RKO (cell line): ENCODE results near the gene PHF14.
"Not testable (repeated sequence)": the region's sequence is repeated elsewhere in the genome, so short reads cannot be mapped to it uniquely, and the experiment has no call there.

ENCODE experiments used
- DNase-seq: peaks from one replicate; pipeline ENCODE4 v3.0.0-alpha.2; 2016; ENCODE audit warnings: low spot score

Gene PHF14

DNA sequence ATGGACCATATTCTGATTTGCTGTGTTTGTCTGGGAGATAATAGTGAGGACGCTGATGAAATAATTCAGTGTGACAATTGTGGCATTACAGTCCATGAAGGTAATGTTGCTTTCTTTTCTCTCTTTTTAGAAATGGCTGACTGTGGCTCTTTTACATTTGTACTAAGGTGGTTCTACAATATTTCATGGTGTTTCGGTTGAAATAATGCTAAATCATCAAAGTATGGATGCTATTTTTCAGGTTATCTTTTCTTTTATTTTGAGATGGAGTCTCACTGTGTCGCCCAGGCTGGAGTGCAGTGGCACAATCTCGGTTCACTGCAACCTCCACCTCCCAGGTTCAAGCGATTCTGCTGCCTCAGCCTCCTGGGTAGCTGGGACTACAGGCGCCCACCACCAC, 17.1 kb downstream of the PHF14 start:
- not testable (repeated sequence) for DNase-seq

DNA sequence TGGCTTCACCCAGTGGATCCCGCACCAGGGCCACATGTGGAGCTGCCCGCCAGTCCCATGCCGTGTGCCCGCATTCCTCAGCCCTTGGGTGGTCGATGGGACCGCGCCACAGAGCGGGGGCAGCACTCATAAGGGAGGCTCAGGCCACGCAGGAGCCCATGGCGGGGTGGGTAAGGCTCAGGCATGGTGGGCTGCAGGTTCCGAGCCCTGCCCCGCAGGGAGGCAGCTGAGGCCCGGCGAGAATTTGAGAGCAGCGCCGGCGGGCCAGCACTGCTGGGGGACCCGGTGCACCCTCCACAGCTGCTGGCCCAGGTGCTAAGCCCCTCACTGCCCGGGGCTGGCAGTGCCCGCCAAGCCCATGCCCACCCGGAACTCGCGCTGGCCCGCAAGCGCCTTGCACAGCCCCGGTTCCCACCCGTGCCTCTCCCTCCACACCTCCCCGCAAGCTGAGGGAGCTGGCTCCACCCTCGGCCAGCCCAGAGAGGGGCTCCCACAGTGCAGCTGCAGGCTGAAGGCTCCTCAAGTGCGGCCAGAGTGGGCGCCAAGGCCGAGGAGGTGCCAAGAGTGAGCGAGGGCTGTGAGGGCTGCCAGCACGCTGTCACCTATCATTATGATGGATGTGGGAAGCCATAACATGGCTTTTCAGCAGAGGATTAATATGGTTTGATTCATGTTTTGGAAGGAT, 22.0 kb downstream of the PHF14 start:
- not testable (repeated sequence) for DNase-seq

DNA sequence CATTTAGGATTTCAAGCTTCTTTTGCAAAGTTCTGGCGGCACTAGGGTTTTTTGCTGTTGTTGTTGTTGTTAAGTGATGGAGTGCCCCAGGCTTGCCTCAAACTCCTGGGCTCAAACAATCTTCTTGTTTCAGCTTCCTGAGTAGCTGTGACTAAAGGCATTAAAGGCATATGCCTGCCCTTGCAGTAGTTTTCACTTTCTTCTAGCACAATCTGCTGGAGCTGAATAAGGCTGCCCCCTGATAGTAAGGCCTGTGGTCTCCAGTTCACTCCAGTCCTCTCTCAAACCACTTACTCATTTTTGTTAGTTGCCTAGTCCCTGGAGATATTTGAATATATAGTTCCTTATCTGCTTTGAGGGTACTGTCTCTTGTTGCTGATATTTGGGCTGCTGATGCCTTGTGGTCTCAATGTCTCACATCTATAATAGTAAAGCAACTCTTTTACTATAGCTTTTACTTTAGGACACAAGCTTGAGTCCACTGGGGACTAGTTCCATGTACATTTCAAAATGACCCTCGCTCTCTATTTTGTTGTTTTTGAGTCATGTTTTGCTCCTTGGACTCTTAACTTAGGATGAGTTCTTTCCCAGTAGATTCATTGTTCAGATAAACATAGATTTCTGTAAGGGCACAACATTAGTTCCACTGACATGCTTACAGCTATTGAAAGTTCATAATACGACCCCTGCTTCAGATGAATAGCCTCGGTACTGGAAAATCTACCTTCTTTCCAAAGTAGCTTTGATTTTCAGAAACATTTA, 25.5 kb downstream of the PHF14 start:
- no peak for DNase-seq

DNA sequence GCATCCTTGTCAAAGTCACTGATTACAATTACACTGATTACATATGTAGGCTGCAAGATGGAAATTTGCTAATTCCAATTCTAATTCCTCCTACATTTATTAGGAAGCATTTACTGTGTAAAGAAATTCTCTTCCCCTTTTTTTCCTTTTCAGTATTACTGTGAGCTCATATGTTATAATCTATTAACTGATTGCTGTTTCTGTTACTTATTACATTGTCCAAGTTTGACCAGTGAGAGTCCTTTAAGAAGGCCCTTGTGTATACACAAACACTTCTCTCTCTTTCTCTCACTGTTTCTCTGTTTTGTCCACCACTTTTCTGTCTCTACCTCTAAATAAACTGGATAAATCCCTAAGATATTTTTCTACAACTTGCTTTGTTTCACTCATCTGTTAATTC, 31.5 kb downstream of the PHF14 start:
- no peak for DNase-seq

DNA sequence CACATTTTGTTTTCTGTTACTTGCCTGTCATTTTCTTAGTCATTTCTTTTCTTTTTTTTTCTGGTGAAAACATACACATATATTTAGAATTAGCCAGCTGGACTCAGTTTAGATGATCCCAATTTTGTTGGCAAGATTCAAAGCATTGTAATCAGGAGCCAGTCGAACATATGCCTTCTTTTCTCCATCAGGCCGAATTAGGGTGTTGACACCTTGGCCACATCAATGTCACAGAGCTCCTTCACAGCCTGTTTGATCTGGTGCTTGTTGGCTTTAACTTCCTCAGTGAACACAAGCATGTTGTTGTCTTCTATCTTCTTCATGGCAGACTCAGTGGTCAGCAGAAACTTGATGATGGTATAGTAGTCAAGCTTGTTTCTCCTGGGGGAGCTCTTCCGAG, 32.6 kb downstream of the PHF14 start:
- DNase-seq: no peak

DNA sequence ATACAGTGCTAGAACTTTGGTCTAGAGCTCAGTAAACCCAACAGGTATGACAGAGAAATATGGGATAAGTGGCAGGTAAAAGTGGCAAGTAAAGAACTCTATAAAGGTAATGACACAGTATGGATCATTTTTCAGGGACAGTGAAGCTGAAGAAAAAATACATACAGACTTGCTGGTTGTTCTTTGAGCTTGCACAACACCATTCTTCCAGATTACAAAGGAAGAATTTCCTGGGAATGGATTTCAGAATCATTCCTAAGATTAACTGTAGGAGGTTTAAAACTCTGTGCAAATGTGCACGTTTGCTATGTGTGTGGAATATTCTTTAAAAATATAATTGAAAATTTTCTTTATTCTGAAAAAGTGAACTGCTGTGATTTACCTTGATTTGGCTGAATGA, 36.0 kb downstream of the PHF14 start:
- no peak for DNase-seq

DNA sequence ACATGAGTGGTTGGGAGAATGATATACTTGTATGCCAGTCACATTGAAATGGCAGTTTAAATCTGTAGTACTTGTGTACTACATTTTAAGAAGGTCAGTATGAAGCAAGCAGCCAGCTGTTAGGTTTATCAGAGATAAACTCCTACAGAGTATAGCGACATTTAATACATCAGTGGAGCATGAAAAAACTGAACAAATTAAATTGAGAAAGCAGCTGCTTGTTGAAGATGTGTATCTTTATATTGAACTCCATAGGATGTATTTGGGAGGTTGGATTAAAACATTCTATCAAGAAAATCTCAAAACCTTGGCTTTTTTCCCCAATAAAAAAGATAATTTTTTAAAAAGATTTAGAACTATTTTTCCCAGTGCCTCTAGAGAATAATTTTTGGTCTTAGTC, 47.8 kb downstream of the PHF14 start:
- DNase-seq: no peak

DNA sequence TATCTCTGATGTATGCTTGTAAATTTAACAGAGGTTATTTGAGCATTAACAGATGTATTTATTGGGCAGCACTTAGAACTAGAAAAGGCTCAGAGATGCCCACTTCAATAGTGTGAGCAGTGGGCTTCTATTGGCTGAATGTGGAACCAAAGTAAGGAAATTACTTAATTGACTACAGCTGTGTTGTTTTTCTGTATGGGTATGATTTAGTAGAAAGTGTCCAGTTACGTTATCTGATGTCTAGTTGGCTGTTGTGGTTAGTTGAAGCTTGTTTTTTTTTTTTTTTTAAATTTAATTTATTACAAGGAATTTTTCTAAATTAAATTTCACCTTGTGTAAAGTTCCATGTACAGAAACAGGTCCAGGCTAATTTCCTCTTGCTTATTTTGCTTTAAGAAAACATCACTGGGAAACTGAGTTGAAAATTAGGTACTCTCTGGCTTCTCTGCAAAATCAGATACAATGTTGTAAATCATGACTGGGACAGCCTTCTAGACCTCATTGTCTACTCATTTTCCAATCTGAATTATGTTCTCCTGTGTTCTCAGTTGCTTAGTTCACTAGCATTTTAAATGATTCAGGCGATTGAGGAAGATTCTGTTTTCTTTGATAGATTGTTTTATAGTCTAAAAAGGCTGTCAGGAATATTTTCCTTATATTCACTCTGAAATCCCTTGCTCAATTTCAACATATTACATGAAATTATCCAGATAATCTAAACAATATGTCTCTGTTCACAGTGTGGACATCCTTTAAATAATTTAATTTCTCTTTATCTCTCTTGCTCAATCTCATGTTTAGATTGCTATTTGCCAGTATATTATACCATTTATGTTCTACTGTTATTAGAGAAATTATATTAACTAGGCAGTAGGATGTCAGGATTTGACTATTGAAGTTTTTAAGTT, 53.0 kb downstream of the PHF14 start:
- DNase-seq: no peak

DNA sequence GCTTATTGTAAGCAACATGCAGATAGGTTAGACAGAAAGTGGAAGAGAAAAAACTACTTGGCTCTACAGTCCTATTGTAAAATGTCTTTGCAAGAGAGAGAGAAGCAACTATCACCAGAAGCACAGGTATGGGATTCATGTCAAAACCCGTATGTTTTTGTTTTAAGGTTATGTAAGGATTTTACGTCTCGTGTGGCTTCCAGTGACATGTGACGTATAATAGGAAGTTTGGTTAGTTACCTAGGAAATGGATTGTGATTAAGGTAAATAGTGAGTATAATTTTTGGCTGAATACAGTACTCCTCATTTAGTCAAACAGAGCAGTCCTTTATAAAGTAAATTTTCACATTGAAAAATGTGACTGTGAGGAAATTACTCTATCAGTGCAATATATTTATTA, 62.0 kb downstream of the PHF14 start:
- DNase-seq: no peak

DNA sequence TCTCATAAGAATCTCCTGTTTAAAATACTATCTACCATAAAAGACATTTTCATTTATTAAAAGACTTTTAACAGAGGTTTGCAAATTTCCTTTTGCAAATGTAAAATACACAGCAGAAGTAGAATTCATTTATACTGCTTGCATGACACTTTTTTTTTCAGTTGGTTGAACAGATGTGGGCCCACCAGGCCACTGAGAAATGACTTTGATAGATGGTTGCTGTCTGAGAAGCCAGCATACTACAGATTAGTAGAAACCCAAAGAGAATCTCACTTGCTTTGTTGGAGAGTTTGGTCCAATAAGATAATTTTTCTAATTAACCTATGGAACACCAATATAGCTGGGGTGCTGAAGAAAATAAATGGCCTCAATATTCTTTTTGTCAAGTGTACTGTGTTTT, 66.3 kb downstream of the PHF14 start:
- no peak for DNase-seq

DNA sequence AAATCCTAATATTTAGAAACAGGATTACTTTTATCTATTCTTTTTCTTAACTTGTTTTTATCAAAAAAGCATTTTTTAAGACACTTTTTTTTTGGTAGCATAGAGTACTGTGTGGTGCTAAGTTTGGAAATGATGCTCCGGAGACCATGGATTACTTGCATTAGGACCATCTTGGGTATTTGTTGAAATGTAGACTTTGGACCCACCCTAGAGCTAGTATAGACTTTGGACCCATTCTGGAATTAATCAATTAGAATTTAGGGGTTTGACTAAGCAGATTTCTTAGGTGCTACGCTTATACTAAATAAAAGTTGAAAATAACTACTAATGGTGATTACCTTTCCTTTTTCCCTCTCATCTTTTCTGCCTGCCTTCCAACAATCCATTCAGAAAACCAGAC, 80.4 kb downstream of the PHF14 start:
- no peak for DNase-seq

DNA sequence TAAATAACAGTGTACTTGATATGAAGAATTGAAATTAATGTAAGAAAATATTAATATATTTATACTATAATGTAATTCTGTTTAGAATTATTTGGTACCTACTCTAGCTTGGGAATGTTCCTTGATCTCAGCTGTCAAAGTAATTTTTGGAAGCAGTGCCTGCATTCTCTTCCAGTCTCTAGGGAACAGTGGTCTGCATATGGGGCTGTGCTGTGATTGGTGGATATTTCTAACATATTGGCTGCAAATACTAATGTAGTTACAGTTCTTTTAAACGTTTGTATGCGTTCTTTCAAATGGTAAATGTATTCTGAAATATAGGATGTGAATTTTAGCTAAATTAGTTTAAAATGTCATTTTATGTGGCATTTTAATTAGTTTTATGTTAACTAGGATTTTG, 87.2 kb downstream of the PHF14 start:
- DNase-seq: no peak

DNA sequence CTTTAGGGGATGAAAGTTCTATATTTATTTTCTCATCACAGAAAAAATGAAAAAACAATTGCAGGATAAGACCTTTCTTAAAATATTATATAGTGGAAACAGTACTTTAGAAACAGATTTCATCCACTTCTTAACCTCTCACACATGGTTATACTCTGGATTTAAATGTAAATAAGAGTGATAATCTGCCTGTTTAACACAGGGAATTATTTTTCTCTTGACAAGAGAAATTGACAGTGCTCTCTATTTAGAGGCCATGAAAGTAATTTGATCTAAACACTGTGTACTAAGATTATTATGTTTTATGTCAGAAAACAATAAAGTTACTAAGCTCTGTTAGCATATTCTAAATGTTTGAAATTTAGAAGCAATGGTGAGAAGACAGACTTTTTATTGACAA, 88.4 kb downstream of the PHF14 start:
- DNase-seq: no peak

DNA sequence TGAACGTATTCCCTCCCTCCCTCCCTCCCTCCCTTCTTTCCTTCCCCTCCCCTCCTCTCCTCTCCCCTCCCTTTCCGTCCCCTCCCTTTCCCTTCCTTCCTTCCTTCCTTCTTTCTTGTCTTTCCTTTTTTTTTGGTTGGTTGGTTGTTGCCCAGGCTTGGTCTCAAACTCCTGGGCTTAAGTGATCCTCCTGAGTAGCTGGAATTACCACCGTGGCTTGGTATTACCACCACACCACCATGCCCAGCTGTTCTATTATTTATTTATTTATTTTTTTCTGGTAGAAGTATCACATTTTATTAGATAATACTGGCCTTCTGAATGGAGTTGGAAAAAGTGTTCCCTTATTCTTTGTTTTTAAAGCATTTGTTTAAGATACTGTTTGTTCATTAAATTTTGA, 95.9 kb downstream of the PHF14 start:
- no peak for DNase-seq

DNA sequence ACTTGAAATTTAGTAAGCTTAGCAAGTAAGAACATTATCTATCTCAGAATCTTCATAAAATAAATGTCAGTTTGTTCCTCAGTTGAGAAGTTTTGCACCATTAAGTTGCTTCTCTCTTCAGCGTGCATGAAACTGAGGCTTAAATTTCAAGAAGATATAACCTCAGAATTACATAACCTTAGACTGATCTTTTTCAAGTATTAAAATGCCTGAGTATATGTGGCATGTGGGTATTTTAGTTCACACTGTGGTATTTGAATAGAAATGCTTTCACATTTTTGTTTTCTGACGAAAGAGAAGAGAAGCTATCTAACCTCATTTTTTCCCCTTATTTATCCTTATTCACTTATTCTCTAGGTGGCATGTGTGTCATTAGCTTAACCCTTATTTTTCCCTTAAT, 104.1 kb downstream of the PHF14 start:
- DNase-seq: no peak

DNA sequence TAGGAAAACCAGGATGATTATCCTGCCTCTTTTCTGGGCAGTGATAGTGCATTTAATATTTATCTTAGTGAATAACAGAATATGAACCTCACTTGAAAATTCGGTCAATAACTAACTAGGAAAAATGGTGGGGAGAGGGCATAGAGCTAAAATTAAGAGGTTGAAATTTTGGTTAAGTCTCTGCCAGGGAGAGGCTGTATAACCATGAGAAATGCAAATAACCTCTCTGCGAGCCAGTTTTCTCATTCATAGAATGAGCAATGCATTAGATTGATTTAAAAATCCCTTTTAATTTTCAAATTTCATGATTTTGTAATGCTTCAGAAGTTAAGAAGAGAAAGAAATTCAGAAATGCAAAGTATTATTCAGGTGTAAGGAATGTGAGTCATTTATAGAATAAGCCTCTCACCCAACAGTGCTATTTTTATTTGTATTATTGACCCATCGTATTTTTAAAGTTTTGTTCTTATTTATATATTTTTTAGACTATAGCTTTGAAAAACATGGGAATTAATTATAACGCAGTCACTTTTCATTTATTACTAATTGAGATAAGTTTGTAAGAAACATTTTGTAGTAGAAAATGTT, 104.7 kb downstream of the PHF14 start:
- no peak for DNase-seq

DNA sequence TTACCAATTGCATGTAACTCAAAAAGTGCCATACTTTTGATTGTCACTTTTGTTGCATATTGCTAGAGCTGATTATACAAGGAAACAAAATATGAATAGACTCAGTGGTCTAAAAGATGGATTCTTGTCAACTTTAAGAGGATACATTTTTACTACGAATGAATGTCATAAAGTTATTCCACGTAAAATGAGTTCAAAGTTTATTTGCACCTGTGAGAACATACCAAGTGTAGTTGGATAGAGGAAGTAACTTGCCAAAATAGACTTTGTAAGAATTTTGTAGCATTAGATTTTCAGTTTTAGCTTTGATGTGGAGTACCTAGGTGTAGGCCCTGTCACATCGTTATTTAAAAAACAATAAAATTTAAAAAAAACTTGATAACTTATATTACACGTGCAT, 106.2 kb downstream of the PHF14 start:
- DNase-seq: no peak

DNA sequence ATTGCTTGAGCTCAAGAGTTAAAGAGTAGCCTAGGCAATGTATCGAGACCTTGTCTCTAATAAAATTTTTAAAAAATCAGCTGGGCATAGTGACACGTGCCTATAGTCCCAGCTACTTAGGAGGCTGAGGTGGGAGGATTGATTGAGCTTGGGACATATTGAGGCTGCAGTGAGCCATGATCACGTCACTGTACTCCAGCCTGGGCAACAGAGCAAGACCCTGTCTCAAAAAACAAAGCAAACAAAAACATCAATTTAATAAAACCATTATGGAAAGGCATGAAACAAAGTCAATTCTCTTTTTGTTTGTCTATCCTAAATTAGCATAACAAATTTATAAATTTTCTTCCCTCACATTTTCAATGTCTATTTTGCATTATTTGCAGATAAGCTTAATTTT, 108.4 kb downstream of the PHF14 start:
- no peak for DNase-seq

DNA sequence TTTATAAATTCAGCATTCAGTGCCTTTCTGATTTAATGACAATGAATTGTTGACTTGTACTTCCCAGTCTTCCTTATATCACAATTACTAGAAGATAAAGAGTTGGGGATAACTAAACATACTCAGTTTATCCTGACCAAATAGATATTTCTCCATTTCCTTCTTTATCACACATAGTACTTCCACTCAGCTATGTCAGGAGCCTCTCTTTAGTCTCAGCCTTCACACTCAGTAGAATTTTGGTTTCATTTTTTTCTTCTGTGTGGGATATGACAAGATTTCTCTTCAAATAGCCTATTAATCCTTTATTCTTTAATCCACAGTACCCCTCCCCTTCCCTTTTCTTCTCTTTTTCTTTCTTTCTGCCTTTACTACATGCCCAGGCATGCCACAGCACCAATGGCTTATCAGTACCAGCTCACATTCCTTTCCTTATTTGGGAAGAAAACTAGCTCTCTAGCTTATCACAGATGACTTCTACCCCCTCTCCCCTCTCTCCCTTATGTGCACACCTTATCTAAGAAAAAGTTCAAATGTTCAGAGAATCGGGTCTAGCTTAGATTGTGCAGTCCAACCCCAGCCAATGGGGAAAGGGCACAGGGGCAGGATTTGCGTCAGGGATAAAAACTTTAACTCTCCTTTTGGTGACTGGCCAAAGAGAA, 109.0 kb downstream of the PHF14 start:
- DNase-seq: no peak

DNA sequence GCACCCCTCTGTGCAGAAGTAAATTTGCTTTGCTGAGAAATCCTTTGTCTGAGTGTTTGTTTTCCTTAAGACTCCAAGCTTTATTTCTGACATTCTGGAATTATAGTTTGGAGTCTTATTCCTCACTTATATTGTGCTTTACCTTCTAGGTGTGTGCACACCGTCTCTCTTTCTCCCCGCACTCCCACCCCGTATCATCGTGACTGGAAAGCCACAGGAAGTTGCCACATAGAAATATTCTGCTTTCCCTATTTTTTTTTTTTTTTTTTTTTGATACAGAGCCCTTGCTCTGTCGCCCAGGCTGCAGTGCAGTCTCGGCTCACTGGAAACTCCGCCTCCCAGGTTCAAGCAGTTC, 109.5 kb downstream of the PHF14 start:
- no peak for DNase-seq

DNA sequence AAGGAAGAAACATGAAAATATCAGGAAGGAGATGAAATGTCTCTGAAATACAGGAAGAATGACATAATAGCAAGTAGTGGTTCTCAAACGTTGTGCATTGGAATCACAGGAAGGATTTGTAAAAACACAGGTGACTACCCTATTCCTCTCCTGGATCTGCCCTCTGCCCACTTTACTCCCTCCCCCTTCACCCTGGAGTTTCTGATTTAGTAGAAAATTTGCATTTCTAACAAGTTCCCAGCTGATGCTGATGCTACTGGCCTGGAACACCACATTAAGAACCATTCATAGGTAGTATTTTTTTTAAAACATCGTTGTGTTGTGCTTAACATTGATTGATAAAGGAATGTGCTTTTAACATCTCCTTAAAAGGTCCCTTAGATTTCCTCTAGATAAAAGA, 130.9 kb downstream of the PHF14 start:
- DNase-seq: no peak

DNA sequence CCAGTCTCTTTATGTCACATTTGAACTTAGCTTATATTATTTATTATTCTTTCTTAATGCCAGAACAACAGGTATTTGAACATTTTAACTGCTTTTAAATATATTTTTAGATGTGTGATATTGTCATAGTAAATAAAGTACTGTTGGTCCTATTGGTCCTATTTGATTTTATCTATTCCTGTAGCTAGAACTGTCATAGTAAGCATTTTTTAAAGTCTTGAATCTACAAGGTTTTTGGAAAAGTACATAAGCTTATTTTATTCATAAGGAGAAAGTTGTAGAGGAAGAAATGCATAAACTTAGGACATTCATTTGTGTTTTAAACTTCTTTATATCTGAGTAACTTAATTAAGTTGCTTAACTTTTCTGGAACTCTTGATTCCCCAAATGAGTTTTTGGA, 136.0 kb downstream of the PHF14 start:
- DNase-seq: no peak
